Upper lobe of right lung (tissue), 1 donor: Measurements from ENCODE around the gene FILIP1L. TPM values are rescaled to one million over a fixed set of nuclear protein-coding genes. Genes with fewer than 3 reads are reported as not detected.

Experiments
- ATAC-seq: fragments of 200-7000 bp; cut with Tn5 transposase; one replicate; pipeline ENCODE4 v1.9.1; 2020; ENCODE audit warnings: mild to moderate bottlenecking, moderate library complexity
- DNase-seq: peaks from one replicate; pipeline ENCODE4 v3.0.0-alpha.2; 2020
- H3K27ac ChIP-seq: fragments of 200-600 bp; one replicate; pipeline ENCODE4 v1.8.0; 2022
- H3K27me3 ChIP-seq: fragments of 200-600 bp; one replicate; pipeline ENCODE4 v1.8.0; 2022; ENCODE audit warnings: mild to moderate bottlenecking
- H3K36me3 ChIP-seq: fragments of 200-600 bp; one replicate; pipeline ENCODE4 v1.8.0; 2022
- H3K4me1 ChIP-seq: fragments of 200-600 bp; one replicate; pipeline ENCODE4 v1.8.0; 2022
- H3K4me3 ChIP-seq: fragments of 200-600 bp; one replicate; pipeline ENCODE4 v1.8.0; 2022; ENCODE audit warnings: mild to moderate bottlenecking
- H3K9me3 ChIP-seq: fragments of 200-600 bp; one replicate; pipeline ENCODE4 v1.8.0; 2022
- CTCF ChIP-seq: fragments of 200-600 bp; IDR thresholded peaks from one replicate; pipeline ENCODE4 v1.8.0; 2022; ENCODE audit warnings: antibody characterized with exemption
- intact Hi-C: fragments of 100-400 bp; cut with DNase I; formaldehyde crosslinking; loops from one replicate; pipeline ENCODE4 v1.11.0; 2022
- total RNA-seq: library from RNA; stranded (reverse); fragmentation: NEBNext Ultra II Directional; extraction: Animal tissue kit (Norgen Biotek cat#: 25700); gene quantifications from one replicate; pipeline ENCODE4 v1.2.1, GENCODE V29; 2021
- donor health status: DM: no; HTN: yes; CAD: no; lungs with severe emphysema.

The FILIP1L gene
- total RNA-seq, 1 donor from 2014 or later: 43.2 TPM

GRCh38 chr3:100045696-100046095 is 68.6 kb downstream of the FILIP1L start:
- no peaks in the 10 kb centered on the region for H3K36me3 ChIP-seq
- DNase-seq (peak; percentile 62), ATAC-seq (peak; percentile 62)
- intact Hi-C loops: no loop called here
- peaks cover 42% of the 10 kb centered on the region for H3K4me1 ChIP-seq
- H3K9me3 ChIP-seq: no peaks in the 10 kb centered on the region
- H3K4me3 ChIP-seq: no peak overlapping the region
- no peaks in the 10 kb centered on the region for H3K27me3 ChIP-seq
- peak overlapping the region; percentile 30 for H3K27ac ChIP-seq
- TF ChIP-seq CTCF: no peak

- Histone ChIP-seq H3K27me3 (no peaks in the 10 kb centered on the region), H3K27ac (no peak overlapping the region), H3K4me3 (no peak overlapping the region), H3K36me3 (no peaks in the 10 kb centered on the region), H3K9me3 (no peaks in the 10 kb centered on the region), H3K4me1 (peaks cover 51% of the 10 kb centered on the region)
- peak; percentile 75 for ATAC-seq
- TF ChIP-seq CTCF: no peak
- DNase-seq: no peak
- intact Hi-C loops: no loop called here
Measured at GRCh38 chr3:100044369-100044768, 69.9 kb downstream of the FILIP1L start.

- Histone ChIP-seq H3K36me3 (no peaks in the 10 kb centered on the region), H3K9me3 (no peaks in the 10 kb centered on the region), H3K27ac (peak overlapping the region; percentile 64), H3K4me3 (no peak overlapping the region), H3K4me1 (peaks cover 50% of the 10 kb centered on the region), H3K27me3 (no peaks in the 10 kb centered on the region)
- ATAC-seq (no peak), DNase-seq (no peak)
- intact Hi-C loops: no loop called here
- TF ChIP-seq CTCF: no peak
Measured at GRCh38 chr3:100043271-100043670, 71.0 kb downstream of the FILIP1L start.

GRCh38 chr3:100042166-100042981 is 71.9 kb downstream of the FILIP1L start:
- peak overlapping the region; percentile 64 for H3K27ac ChIP-seq
- ATAC-seq (no peak), DNase-seq (no peak)
- intact Hi-C loops: no loop called here
- no peak overlapping the region for H3K4me3 ChIP-seq
- H3K27me3 ChIP-seq: no peaks in the 10 kb centered on the region
- no peaks in the 10 kb centered on the region for H3K9me3 ChIP-seq
- peaks cover 41% of the 10 kb centered on the region for H3K4me1 ChIP-seq
- no peaks in the 10 kb centered on the region for H3K36me3 ChIP-seq
- TF ChIP-seq CTCF: no peak

- Histone ChIP-seq H3K27me3 (no peaks in the 10 kb centered on the region), H3K4me3 (no peak overlapping the region), H3K4me1 (peaks cover 38% of the 10 kb centered on the region), H3K9me3 (no peaks in the 10 kb centered on the region), H3K27ac (peak overlapping the region; percentile 64), H3K36me3 (no peaks in the 10 kb centered on the region)
- ATAC-seq (no peak), DNase-seq (no peak)
- no peak for TF ChIP-seq CTCF
- intact Hi-C loops: no loop called here
Measured at GRCh38 chr3:100041328-100041749, 73.0 kb downstream of the FILIP1L start.
